ENCODE data around the gene A2M.

The A2M gene

GRCh38 chr12:9066755-9067423 lies 48.8 kb downstream of the A2M start:
- no peak for TF ChIP-seq GATA1 (IDR thresholded peaks at IDR 0.05; ENCODE audit: low read depth, low read length)
- TF ChIP-seq POLR2A (IDR thresholded peaks at IDR 0.05; ENCODE audit: low read length): no peak
- DNase-seq: no peak

GRCh38 chr12:9066183-9066623 lies 49.5 kb downstream of the A2M start:
- TF ChIP-seq GATA1 (IDR thresholded peaks at IDR 0.05; ENCODE audit: low read depth, low read length) (no peak), POLR2A (IDR thresholded peaks at IDR 0.05; ENCODE audit: low read length) (no peak)
- no peak for DNase-seq

- DNase-seq: no peak
- no peak for TF ChIP-seq POLR2A (IDR thresholded peaks at IDR 0.05; ENCODE audit: low read length)
- no peak for TF ChIP-seq GATA1 (IDR thresholded peaks at IDR 0.05; ENCODE audit: low read depth, low read length)
Observed at GRCh38 chr12:9065607-9065856, 50.2 kb downstream of the A2M start.

- TF ChIP-seq POLR2A (IDR thresholded peaks at IDR 0.05; ENCODE audit: low read length) (no peak), GATA1 (IDR thresholded peaks at IDR 0.05; ENCODE audit: low read depth, low read length) (no peak)
- DNase-seq: no peak
Observed at GRCh38 chr12:9064815-9065606, 50.7 kb downstream of the A2M start.

GRCh38 chr12:9064201-9064814 lies 51.4 kb downstream of the A2M start:
- DNase-seq: peak; percentile 43 to 46

GRCh38 chr12:9052610-9053009 lies 63.1 kb downstream of the A2M start:
- DNase-seq: no peak

More at GRCh38 chr12:9064201-9064814, 51.4 kb downstream of the A2M start:
- TF ChIP-seq GATA1 (IDR thresholded peaks at IDR 0.05; ENCODE audit: low read depth, low read length): no peak
- no peak for TF ChIP-seq POLR2A (IDR thresholded peaks at IDR 0.05; ENCODE audit: low read length)

GRCh38 chr12:9051158-9051550 lies 64.6 kb downstream of the A2M start:
- TF ChIP-seq GATA1 (IDR thresholded peaks at IDR 0.05; ENCODE audit: low read depth, low read length): no peak
- TF ChIP-seq POLR2A (IDR thresholded peaks at IDR 0.05; ENCODE audit: low read length): no peak
- no peak for DNase-seq

More at GRCh38 chr12:9052610-9053009, 63.1 kb downstream of the A2M start:
- TF ChIP-seq GATA1 (IDR thresholded peaks at IDR 0.05; ENCODE audit: low read depth, low read length) (no peak), POLR2A (IDR thresholded peaks at IDR 0.05; ENCODE audit: low read length) (no peak)

GRCh38 chr12:9050521-9051157 lies 65.1 kb downstream of the A2M start:
- no peak for TF ChIP-seq GATA1 (IDR thresholded peaks at IDR 0.05; ENCODE audit: low read depth, low read length)
- TF ChIP-seq POLR2A (IDR thresholded peaks at IDR 0.05; ENCODE audit: low read length): no peak
- no peak for DNase-seq

- TF ChIP-seq POLR2A (IDR thresholded peaks at IDR 0.05; ENCODE audit: low read length) (no peak), GATA1 (IDR thresholded peaks at IDR 0.05; ENCODE audit: low read depth, low read length) (no peak)
- DNase-seq: peak; percentile 52 to 65
Observed at GRCh38 chr12:9049520-9050133, 66.1 kb downstream of the A2M start.

GRCh38 chr12:9048930-9049329 lies 66.8 kb downstream of the A2M start:
- no peak for DNase-seq
- TF ChIP-seq POLR2A (IDR thresholded peaks at IDR 0.05; ENCODE audit: low read length) (no peak), GATA1 (IDR thresholded peaks at IDR 0.05; ENCODE audit: low read depth, low read length) (no peak)

GRCh38 chr12:9047105-9047504 lies 68.6 kb downstream of the A2M start:
- TF ChIP-seq POLR2A (IDR thresholded peaks at IDR 0.05; ENCODE audit: low read length) (no peak), GATA1 (IDR thresholded peaks at IDR 0.05; ENCODE audit: low read depth, low read length) (no peak)

GRCh38 chr12:9043766-9044165 lies 72.0 kb downstream of the A2M start:
- TF ChIP-seq GATA1 (IDR thresholded peaks at IDR 0.05; ENCODE audit: low read depth, low read length) (no peak), POLR2A (IDR thresholded peaks at IDR 0.05; ENCODE audit: low read length) (no peak)
- no peak for DNase-seq

More at GRCh38 chr12:9047105-9047504, 68.6 kb downstream of the A2M start:
- DNase-seq: no peak

GRCh38 chr12:9041321-9041720 lies 74.4 kb downstream of the A2M start:
- DNase-seq: no peak
- no peak for TF ChIP-seq POLR2A (IDR thresholded peaks at IDR 0.05; ENCODE audit: low read length)
- TF ChIP-seq GATA1 (IDR thresholded peaks at IDR 0.05; ENCODE audit: low read depth, low read length): no peak
